H1 (cell line): ENCODE results near the gene KCNJ10. TPM values are rescaled to one million over a fixed set of nuclear protein-coding genes. Genes with fewer than 3 reads are reported as not detected.

ENCODE experiments used
- CTCF ChIA-PET: fragments of 300-600 bp; sonication (Branson Sonifier 250); formaldehyde crosslinking; loops from one replicate; lab custom pipeline; 2021; ENCODE audit not compliant: partially characterized antibody; lab: Charles Lee
- POLR2A ChIA-PET: fragments of 300-600 bp; sonication (Branson Sonifier 250); formaldehyde crosslinking; loops from one replicate; lab custom pipeline; 2021; ENCODE audit warnings: inconsistent platforms; ENCODE audit not compliant: partially characterized antibody; lab: Charles Lee
- DNase-seq, 2 experiments: peaks; one replicate each; pipeline versions ENCODE4 v3.0.0 to v3.0.0-alpha.2; 2010 to 2022; ENCODE audit warnings: low spot score in 2 of 2, low read depth in 1 of 2, mixed read lengths in 1 of 2
- FAIRE-seq: peaks from 2 replicates; lab custom pipeline; 2011; peaks lifted over from hg19 to GRCh38; lab: Jason Lieb, UNC
- H2AFZ ChIP-seq: 2 replicates; pipeline ENCODE4 v1.8.1; 2012; ENCODE audit warnings: low read length, inconsistent platforms
- H2AK5ac ChIP-seq: 2 replicates; pipeline ENCODE4 v1.6.1; 2013; ENCODE audit warnings: low read depth, low read length
- H2BK120ac ChIP-seq: replicated peaks from 2 replicates; pipeline ENCODE3; 2013; ENCODE audit warnings: low read depth, low read length, inconsistent platforms
- H2BK12ac ChIP-seq: 2 replicates; pipeline ENCODE4 v1.6.1; 2013; ENCODE audit warnings: low read depth, low read length
- H2BK15ac ChIP-seq: 2 replicates; pipeline ENCODE4 v1.6.1; 2013; ENCODE audit warnings: low read length
- H2BK20ac ChIP-seq: 2 replicates; pipeline ENCODE4 v1.6.1; 2013; ENCODE audit warnings: low read length
- H2BK5ac ChIP-seq: 2 replicates; pipeline ENCODE4 v1.6.1; 2013; ENCODE audit warnings: low read depth, low read length
- H3K14ac ChIP-seq: 2 replicates; pipeline ENCODE4 v1.6.1; 2013; ENCODE audit warnings: inconsistent platforms; ENCODE audit not compliant: insufficient read length
- H3K18ac ChIP-seq: 2 replicates; pipeline ENCODE4 v1.6.1; 2013; ENCODE audit warnings: low read length; ENCODE audit errors: extremely low read depth
- H3K23ac ChIP-seq: 2 replicates; pipeline ENCODE4 v1.6.1; 2013; ENCODE audit warnings: inconsistent platforms; ENCODE audit not compliant: insufficient read length
- H3K23me2 ChIP-seq: 2 replicates; pipeline ENCODE4 v1.6.1; 2013; ENCODE audit warnings: low read depth, low read length
- H3K27ac ChIP-seq: 2 replicates; pipeline ENCODE4 v1.6.1; 2011; ENCODE audit warnings: low read depth, low read length, inconsistent platforms
- H3K27me3 ChIP-seq, 4 experiments: replicated peaks in 1 of 4; 1 replicate in 1 of 4; 2 replicates in 3 of 4; pipeline versions ENCODE4 v1.6.1 to v1.8.1; 2011 to 2013; ENCODE audit warnings: low read length in 3 of 4, mild to moderate bottlenecking in 3 of 4, inconsistent platforms in 2 of 4, mixed read lengths in 2 of 4, moderate library complexity in 1 of 4; ENCODE audit not compliant: control insufficient read depth in 3 of 4, insufficient read depth in 3 of 4; ENCODE audit errors: extremely low read depth in 1 of 4
- H3K36me3 ChIP-seq, 4 experiments: 2 replicates each; pipeline versions ENCODE4 v1.6.1 to v1.8.1; 2011 to 2013; ENCODE audit warnings: mild to moderate bottlenecking in 4 of 4, low read length in 3 of 4, moderate library complexity in 2 of 4, control low read depth in 1 of 4, inconsistent platforms in 1 of 4; ENCODE audit not compliant: insufficient read depth in 4 of 4, control insufficient read depth in 2 of 4
- H3K4ac ChIP-seq: replicated peaks from 2 replicates; pipeline ENCODE3; 2013; ENCODE audit warnings: low read length, low read depth, mixed read lengths, inconsistent platforms; ENCODE audit not compliant: insufficient read length
- H3K4me1 ChIP-seq, 4 experiments: replicated peaks in 1 of 4; 1 replicate in 1 of 4; 2 replicates in 3 of 4; pipeline versions ENCODE4 v1.6.1 to v1.8.1; 2011 to 2013; ENCODE audit warnings: low read length in 3 of 4, inconsistent platforms in 2 of 4, mixed read lengths in 1 of 4; ENCODE audit not compliant: insufficient read depth in 4 of 4, control insufficient read depth in 3 of 4
- H3K4me2 ChIP-seq, 2 experiments: 2 replicates each; pipeline versions ENCODE4 v1.6.1 to v1.8.1; 2011 to 2013; ENCODE audit warnings: low read depth in 2 of 2, low read length in 2 of 2, control low read depth in 1 of 2, inconsistent platforms in 1 of 2, mild to moderate bottlenecking in 1 of 2; ENCODE audit not compliant: insufficient read depth in 1 of 2
- H3K4me3 ChIP-seq, 4 experiments: fragments of 200-600, 300-600 bp in 1 of 4; sonication (generic), shearing (Covaris generic), sonication (Bioruptor Twin) in 1 of 4; 2 replicates each; pipeline versions ENCODE4 v1.5.1 to v1.8.1; 2011 to 2016; ENCODE audit warnings: low read length in 4 of 4, low read depth in 3 of 4, control low read depth in 2 of 4, inconsistent platforms in 2 of 4, mild to moderate bottlenecking in 2 of 4, mixed read lengths in 1 of 4, moderate library complexity in 1 of 4; ENCODE audit not compliant: insufficient read depth in 2 of 4; ENCODE audit errors: extremely low read depth in 1 of 4
- H3K56ac ChIP-seq: replicated peaks from 2 replicates; pipeline ENCODE3; 2013; ENCODE audit warnings: low read depth, mild to moderate bottlenecking, mixed read lengths, low read length, inconsistent platforms; ENCODE audit not compliant: insufficient read length
- H3K79me1 ChIP-seq: 2 replicates; pipeline ENCODE4 v1.6.1; 2013; ENCODE audit warnings: low read depth, low read length, control low read depth
- H3K79me2 ChIP-seq, 2 experiments: 2 replicates each; pipeline versions ENCODE4 v1.6.1 to v1.8.1; 2012 to 2013; ENCODE audit warnings: low read length in 2 of 2, mild to moderate bottlenecking in 2 of 2, inconsistent platforms in 1 of 2; ENCODE audit not compliant: insufficient read depth in 2 of 2, control insufficient read depth in 1 of 2
- H3K9ac ChIP-seq, 4 experiments: replicated peaks in 1 of 4; 1 replicate in 1 of 4; 2 replicates in 3 of 4; pipeline versions ENCODE4 v1.6.1 to v1.8.1; 2011 to 2013; ENCODE audit warnings: low read depth in 3 of 4, low read length in 3 of 4, control low read depth in 2 of 4, mild to moderate bottlenecking in 2 of 4, moderate library complexity in 2 of 4, inconsistent platforms in 1 of 4; ENCODE audit errors: extremely low read depth in 1 of 4
- H3K9me3 ChIP-seq, 2 experiments: 2 replicates each; pipeline versions ENCODE4 v1.6.1 to v1.8.1; 2012 to 2013; ENCODE audit warnings: mild to moderate bottlenecking in 2 of 2, moderate library complexity in 2 of 2, control low read depth in 1 of 2, inconsistent platforms in 1 of 2, low read depth in 1 of 2, low read length in 1 of 2, mixed read lengths in 1 of 2; ENCODE audit not compliant: insufficient read depth in 2 of 2
- H4K20me1 ChIP-seq, 2 experiments: replicated peaks in 1 of 2; 2 replicates each; pipeline versions ENCODE3 to v1.8.1; 2011 to 2013; ENCODE audit warnings: inconsistent platforms in 2 of 2, low read length in 2 of 2, mild to moderate bottlenecking in 1 of 2; ENCODE audit not compliant: insufficient read depth in 2 of 2, control insufficient read depth in 1 of 2
- H4K5ac ChIP-seq: 2 replicates; pipeline ENCODE4 v1.6.1; 2013; ENCODE audit warnings: low read length, low read depth, mixed read lengths, inconsistent platforms; ENCODE audit not compliant: insufficient read length
- H4K8ac ChIP-seq: 2 replicates; pipeline ENCODE4 v1.8.0; 2013; ENCODE audit warnings: mild to moderate bottlenecking, moderate library complexity, low read length, inconsistent platforms; ENCODE audit not compliant: insufficient read depth; ENCODE audit errors: extremely low read depth
- H4K91ac ChIP-seq: replicated peaks from 2 replicates; pipeline ENCODE3; 2013; ENCODE audit warnings: low read length, mixed read lengths, inconsistent platforms; ENCODE audit not compliant: insufficient read length
- ASH2L ChIP-seq: fragments of 200-600, 300-600 bp; sonication (generic); IDR thresholded peaks from one replicate; pipeline ENCODE4 v1.7.1; 2017; ENCODE audit warnings: low read length
- EGR1 ChIP-seq: IDR thresholded peaks from 2 replicates; pipeline ENCODE4 v1.6.1; 2011; ENCODE audit warnings: low read depth, low read length, borderline replicate concordance
- EZH2 ChIP-seq: fragments of 200-600 bp; sonication (generic); IDR thresholded peaks from 2 replicates; pipeline ENCODE4 v1.7.1; 2012; ENCODE audit warnings: low read depth, mild to moderate bottlenecking, moderate library complexity, low read length, inconsistent platforms; ENCODE audit not compliant: severe bottlenecking
- HDAC2 ChIP-seq, 2 experiments: fragments of 300-600 bp in 1 of 2; sonication (generic) in 1 of 2; IDR thresholded peaks; 2 replicates each; pipeline ENCODE4 v1.6.1; 2011 to 2012; ENCODE audit warnings: low read depth in 2 of 2, low read length in 2 of 2, mild to moderate bottlenecking in 2 of 2, moderate library complexity in 2 of 2, borderline replicate concordance in 1 of 2, inconsistent platforms in 1 of 2
- JUND ChIP-seq: IDR thresholded peaks from 2 replicates; pipeline ENCODE4 v1.6.1; 2011; ENCODE audit warnings: mild to moderate bottlenecking, improper control_type of control experiment, low read length
- NRF1 ChIP-seq: IDR thresholded peaks from 2 replicates; pipeline ENCODE4 v1.6.1; 2011; ENCODE audit warnings: mild to moderate bottlenecking, low read depth, low read length, improper control_type of control experiment
- SAP30 ChIP-seq: fragments of 300-600 bp; sonication (generic); IDR thresholded peaks from 2 replicates; pipeline ENCODE4 v1.7.1; 2012; ENCODE audit warnings: low read length, moderate library complexity, mild to moderate bottlenecking, inconsistent platforms; ENCODE audit not compliant: insufficient read depth, insufficient replicate concordance
- SP4 ChIP-seq: IDR thresholded peaks from 2 replicates; pipeline ENCODE4 v1.6.1; 2012; ENCODE audit warnings: low read length, inconsistent platforms
- WGBS, 2 experiments: shearing (Covaris generic) in 1 of 2; methylation state at CpG; one replicate each; pipeline versions ENCODE4 v1.1.6 to v1.1.7; 2013 to 2015; ENCODE audit warnings: low lambda C conversion rate in 2 of 2, mixed read lengths in 2 of 2, inconsistent platforms in 1 of 2, low coverage in 1 of 2, missing lambda C conversion rate in 1 of 2; ENCODE audit not compliant: insufficient replicate concordance in 2 of 2, insufficient coverage in 1 of 2, insufficient read length in 1 of 2; ENCODE audit errors: extremely low coverage in 1 of 2, missing lambda C conversion rate in 1 of 2; 5-methylcytosine and 5-hydroxymethylcytosine counted together
- polyA plus RNA-seq, 7 experiments: library from polyadenylated mRNA; depleted of rRNA in 3 of 7; stranded (reverse) in 5 of 7; unstranded in 2 of 7; fragments of >200 nt in 5 of 7; fragments of 200-250 nt in 2 of 7; gene quantifications; 1 replicate in 5 of 7; 2 replicates in 1 of 7; 4 replicates in 1 of 7; pipeline versions ENCODE4 v1.2.1 to v1.2.3, GENCODE V29; 2011 to 2013; ENCODE audit warnings: missing spikeins in 2 of 7, mixed read lengths in 2 of 7
- total RNA-seq: library from RNA; stranded (reverse); fragmentation: NEBNext Ultra II Directional; extraction: Animal tissue kit (Norgen Biotek cat#: 25700); gene quantifications from 2 replicates; pipeline ENCODE4 v1.2.1, GENCODE V29; 2021
- TF ChIP-seq, protein P1 (sequence below): IDR thresholded peaks from 2 replicates; pipeline ENCODE4 v1.6.1; 2011; ENCODE audit warnings: low read length, improper control_type of control experiment
- TF ChIP-seq, protein P2 (sequence below): IDR thresholded peaks from 2 replicates; pipeline ENCODE4 v1.6.1; 2012; ENCODE audit warnings: inconsistent platforms

KCNJ10 gene
- total and polyA plus RNA-seq, 2 of the 8 experiments (the other 6 are each of a cell fraction or from before 2014, with no cell fraction given), result 1.7 to 2.4 TPM

DNA sequence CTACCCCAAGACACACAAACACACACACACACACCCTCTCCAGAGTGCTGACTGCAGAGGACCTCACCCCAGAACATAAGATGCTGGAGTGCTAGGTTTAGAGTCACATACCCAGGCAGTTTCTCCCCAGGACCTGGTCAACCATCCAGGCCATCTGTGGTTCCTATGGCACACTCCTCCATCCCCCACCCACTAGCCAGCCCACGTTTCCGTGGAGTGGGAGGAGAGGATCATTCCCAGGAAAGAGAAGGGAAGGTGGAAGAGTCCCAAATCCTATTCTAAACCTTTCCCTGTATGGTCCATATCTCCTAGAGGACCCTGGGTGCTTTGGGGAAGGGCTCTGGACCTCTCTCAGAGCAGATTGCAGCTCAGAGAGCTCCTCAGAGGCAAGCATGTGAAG is 12.5 kb upstream of the KCNJ10 start:
- DNase-seq (no peak), FAIRE-seq (no peak)
- POLR2A ChIA-PET, result interaction anchor here (0.7 to 3.5 kb wide), 13 partner anchors 10 to 70 kb away, joined by 3 to 23 read pairs (median 3); partner anchors contain the start of genes IGSF8 and KCNJ10
- Histone ChIP-seq H2BK20ac (no peak overlapping the region), H3K4me1 (peaks cover 0 to 5% (median 3%) of the 10 kb centered on the region in 4 experiments; a peak in 4 of 7 replicates), H4K5ac (no peak overlapping the region), H3K23ac (no peak overlapping the region), H3K79me1 (no peaks in the 10 kb centered on the region), H3K18ac (no peak overlapping the region), H2BK5ac (no peak overlapping the region), H2BK120ac (no peak overlapping the region), H3K79me2 (no peaks in the 10 kb centered on the region), H3K27me3 (peaks cover 0 to 43% (median 30%) of the 10 kb centered on the region in 4 experiments; a peak in 6 of 7 replicates), H3K4me2 (no peak overlapping the region), H2BK15ac (no peak overlapping the region), H3K23me2 (no peaks in the 10 kb centered on the region; the same call in 1 of the 2 replicates), H3K36me3 (peaks cover 0 to 5% (median 0%) of the 10 kb centered on the region in 4 experiments; a peak in 1 of 8 replicates), H3K14ac (no peak overlapping the region), H3K4me3 (no peak overlapping the region), H3K9me3 (peaks cover 0 to 4% of the 10 kb centered on the region in 2 experiments; a peak in 1 of 4 replicates), H3K27ac (no peak overlapping the region), H3K56ac (no peak overlapping the region), H3K9ac (no peak overlapping the region), H2BK12ac (0 out of 2 replicates have a peak overlapping the region, but pooled peaks have one; percentile 65), H4K20me1 (no peaks in the 10 kb centered on the region), H4K91ac (no peak overlapping the region), H2AK5ac (no peak overlapping the region), H4K8ac (no peak overlapping the region), H3K4ac (no peak overlapping the region), H2AFZ (no peak overlapping the region)
- 70% methylated on average over 2 of the region's 2 CpGs; no CpG with 5 or more reads in 1 of the 2 experiments for WGBS, 2 experiments
- CTCF ChIA-PET, result interaction anchor here (0.6 to 50.1 kb wide), 6 partner anchors 13 to 209 kb away, joined by 3 to 1874 read pairs (median 43); partner anchors contain the start of genes IGSF8 and KCNJ10
- TF ChIP-seq SP4, result no peak
- no peak for TF ChIP-seq ASH2L
- TF ChIP-seq EGR1, result no peak
- no peak for TF ChIP-seq HDAC2 (IDR thresholded peaks at IDR 0.05; ENCODE audit: borderline replicate concordance in 1 of 2, low read depth in 2 of 2, low read length in 2 of 2)
- TF ChIP-seq EZH2, result no peak
- TF ChIP-seq NRF1, result no peak
- TF ChIP-seq JUND, result no peak
- TF ChIP-seq, protein P1, sequence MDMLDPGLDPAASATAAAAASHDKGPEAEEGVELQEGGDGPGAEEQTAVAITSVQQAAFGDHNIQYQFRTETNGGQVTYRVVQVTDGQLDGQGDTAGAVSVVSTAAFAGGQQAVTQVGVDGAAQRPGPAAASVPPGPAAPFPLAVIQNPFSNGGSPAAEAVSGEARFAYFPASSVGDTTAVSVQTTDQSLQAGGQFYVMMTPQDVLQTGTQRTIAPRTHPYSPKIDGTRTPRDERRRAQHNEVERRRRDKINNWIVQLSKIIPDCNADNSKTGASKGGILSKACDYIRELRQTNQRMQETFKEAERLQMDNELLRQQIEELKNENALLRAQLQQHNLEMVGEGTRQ, result no peak
- no peak for TF ChIP-seq SAP30
- TF ChIP-seq, protein P2, sequence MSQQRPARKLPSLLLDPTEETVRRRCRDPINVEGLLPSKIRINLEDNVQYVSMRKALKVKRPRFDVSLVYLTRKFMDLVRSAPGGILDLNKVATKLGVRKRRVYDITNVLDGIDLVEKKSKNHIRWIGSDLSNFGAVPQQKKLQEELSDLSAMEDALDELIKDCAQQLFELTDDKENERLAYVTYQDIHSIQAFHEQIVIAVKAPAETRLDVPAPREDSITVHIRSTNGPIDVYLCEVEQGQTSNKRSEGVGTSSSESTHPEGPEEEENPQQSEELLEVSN, result no peak
